Lower lobe of right lung (tissue), 2 donors: ENCODE data around the gene NOS1AP. TPM values are rescaled to one million over a fixed set of nuclear protein-coding genes. Genes with fewer than 3 reads are reported as not detected.

Experiments
- ATAC-seq, 2 donors: fragments of 200-7000 bp; cut with Tn5 transposase; one replicate each; pipeline ENCODE4 v1.9.1; 2020 to 2022; ENCODE audit warnings: mild to moderate bottlenecking in 2 of 2, moderate library complexity in 2 of 2
- DNase-seq: peaks from one replicate; pipeline ENCODE4 v3.0.0-alpha.2; 2020
- H3K27ac ChIP-seq: fragments of 200-600 bp; one replicate; pipeline ENCODE4 v1.8.0; 2022
- H3K27me3 ChIP-seq: fragments of 200-600 bp; one replicate; pipeline ENCODE4 v1.8.0; 2022; ENCODE audit warnings: low read depth
- H3K36me3 ChIP-seq: fragments of 200-600 bp; one replicate; pipeline ENCODE4 v1.8.0; 2022; ENCODE audit warnings: mild to moderate bottlenecking
- H3K4me1 ChIP-seq: fragments of 200-600 bp; one replicate; pipeline ENCODE4 v1.8.0; 2022
- H3K4me3 ChIP-seq: fragments of 200-600 bp; one replicate; pipeline ENCODE4 v1.8.0; 2022; ENCODE audit warnings: mild to moderate bottlenecking
- H3K9me3 ChIP-seq: fragments of 200-600 bp; one replicate; pipeline ENCODE4 v1.8.0; 2022
- CTCF ChIP-seq: fragments of 200-600 bp; IDR thresholded peaks from one replicate; pipeline ENCODE4 v1.8.0; 2022; ENCODE audit warnings: antibody characterized with exemption, mild to moderate bottlenecking
- intact Hi-C: fragments of 100-400 bp; cut with DNase I; formaldehyde crosslinking; loops from one replicate; pipeline ENCODE4 v1.11.0; 2022
- total RNA-seq: library from RNA; stranded (reverse); fragmentation: NEBNext Ultra II Directional; extraction: Animal tissue kit (Norgen Biotek cat#: 25700); gene quantifications from one replicate; pipeline ENCODE4 v1.2.1, GENCODE V29; 2021
- donor health status: DM: no; HTN: yes; CAD: no; lungs with severe emphysema.

Gene NOS1AP
- total RNA-seq, 1 donor from 2014 or later = 3.6 TPM

DNA sequence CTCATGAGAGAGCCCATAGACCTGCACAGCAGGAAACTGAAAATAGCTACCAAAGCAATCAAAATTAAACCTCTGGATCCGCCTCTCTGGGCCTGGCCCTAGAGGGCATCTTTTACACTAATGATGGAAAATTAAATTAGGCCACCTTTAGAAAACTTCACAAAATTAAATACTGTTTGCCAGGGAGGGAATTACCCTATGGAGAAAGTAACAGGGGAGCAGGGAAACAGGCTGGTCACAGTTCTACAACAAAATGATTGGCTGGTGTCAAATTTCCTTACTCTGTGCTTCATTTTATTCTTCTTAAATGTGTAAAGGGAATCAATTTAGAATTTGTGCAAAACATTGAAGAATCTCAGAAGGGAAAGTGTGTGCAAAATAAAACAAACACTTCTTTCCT is 244.7 kb downstream of the NOS1AP start:
- no peak overlapping the region for H3K4me3 ChIP-seq
- no peak overlapping the region for H3K27ac ChIP-seq
- TF ChIP-seq CTCF = no peak

DNA sequence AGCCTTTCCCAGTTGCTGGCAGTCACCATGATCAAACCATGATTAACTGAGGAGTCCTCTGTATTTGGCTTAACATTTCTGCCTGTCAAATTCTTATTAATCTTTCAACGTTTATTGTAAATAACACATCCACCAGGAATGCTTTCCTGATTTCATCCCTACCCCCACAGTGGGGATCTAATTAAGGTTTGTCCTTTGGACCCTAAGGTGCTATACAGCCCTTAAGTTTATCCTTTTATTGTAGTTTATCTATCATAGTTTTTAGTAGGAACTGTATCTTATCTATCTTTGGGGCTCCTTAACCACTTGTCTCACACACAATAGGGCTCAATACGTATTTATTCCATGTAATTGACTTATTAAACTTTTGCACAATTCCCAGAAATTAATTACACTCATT is 246.2 kb downstream of the NOS1AP start:
- H3K9me3 ChIP-seq = no peaks in the 10 kb centered on the region
- no peak overlapping the region for H3K4me3 ChIP-seq
- no peak for TF ChIP-seq CTCF
- no peaks in the 10 kb centered on the region for H3K36me3 ChIP-seq
- no peaks in the 10 kb centered on the region for H3K4me1 ChIP-seq
- no peak overlapping the region for H3K27ac ChIP-seq
- no peaks in the 10 kb centered on the region for H3K27me3 ChIP-seq
- ATAC-seq = no peak
- no peak for DNase-seq
- intact Hi-C loops = no loop called here

More for the DNA sequence above, 244.7 kb downstream of the NOS1AP start:
- no peaks in the 10 kb centered on the region for H3K4me1 ChIP-seq
- DNase-seq = no peak
- H3K9me3 ChIP-seq = no peaks in the 10 kb centered on the region
- intact Hi-C loops = no loop called here
- no peaks in the 10 kb centered on the region for H3K27me3 ChIP-seq
- H3K36me3 ChIP-seq = no peaks in the 10 kb centered on the region
- no peak for ATAC-seq

GRCh38 chr1:162316187-162316586 is 246.7 kb downstream of the NOS1AP start:
- Histone ChIP-seq H3K36me3 (no peaks in the 10 kb centered on the region), H3K27me3 (no peaks in the 10 kb centered on the region), H3K9me3 (no peaks in the 10 kb centered on the region), H3K4me1 (no peaks in the 10 kb centered on the region), H3K27ac (no peak overlapping the region), H3K4me3 (no peak overlapping the region)
- intact Hi-C loops = no loop called here
- TF ChIP-seq CTCF = no peak
- DNase-seq = no peak
- ATAC-seq = no peak

DNA sequence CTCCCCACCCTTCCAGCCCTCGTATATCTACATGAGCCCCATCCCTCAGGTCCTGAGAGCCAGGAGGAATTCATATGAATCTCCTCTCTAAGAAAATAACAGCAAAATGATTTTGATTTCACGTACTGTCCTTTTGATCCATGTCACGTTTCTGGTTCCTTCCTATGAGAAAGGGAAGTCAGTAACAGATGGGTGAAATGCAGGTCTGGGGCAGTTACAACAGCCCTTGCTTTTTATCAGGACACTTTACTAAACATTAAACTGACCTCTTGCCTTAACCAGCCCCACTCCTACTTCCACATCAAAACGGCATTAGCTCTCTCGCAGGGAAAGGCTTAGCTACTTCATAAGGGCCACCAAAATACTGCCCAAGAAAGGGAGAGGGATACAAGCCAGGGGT is 248.1 kb downstream of the NOS1AP start:
- Histone ChIP-seq H3K4me1 (no peaks in the 10 kb centered on the region), H3K4me3 (no peak overlapping the region), H3K36me3 (no peaks in the 10 kb centered on the region), H3K27me3 (no peaks in the 10 kb centered on the region), H3K9me3 (no peaks in the 10 kb centered on the region), H3K27ac (no peak overlapping the region)
- intact Hi-C loops = no loop called here
- TF ChIP-seq CTCF = no peak
- ATAC-seq (no peak), DNase-seq (no peak)

- Histone ChIP-seq H3K27me3 (no peaks in the 10 kb centered on the region), H3K27ac (no peak overlapping the region), H3K4me1 (no peaks in the 10 kb centered on the region), H3K36me3 (no peaks in the 10 kb centered on the region), H3K9me3 (no peaks in the 10 kb centered on the region), H3K4me3 (no peak overlapping the region)
- no peak for DNase-seq
- no peak for ATAC-seq
- no peak for TF ChIP-seq CTCF
- intact Hi-C loops = no loop called here
Measured at GRCh38 chr1:162319493-162320175, 250.1 kb downstream of the NOS1AP start.
